Transverse colon (tissue), 4 donors: Measurements from ENCODE around the gene COG4. TPM values are rescaled to one million over a fixed set of nuclear protein-coding genes. Genes with fewer than 3 reads are reported as not detected.

Experiments
- DNase-seq: peaks from one replicate; pipeline ENCODE4 v3.0.0-alpha.2; 2019
- H3K27ac ChIP-seq, 4 donors: fragments of 200-600 bp; sonication (generic); 2 replicates each; pipeline ENCODE4 v1.5.1; 2016 to 2018; ENCODE audit warnings: inconsistent platforms in 4 of 4
- H3K27me3 ChIP-seq: fragments of 200-600 bp; sonication (generic); 2 replicates; pipeline ENCODE4 v1.5.1; 2017; ENCODE audit warnings: inconsistent platforms
- H3K36me3 ChIP-seq, 4 donors: fragments of 200-600 bp; sonication (generic); 2 replicates each; pipeline ENCODE4 v1.5.1; 2017 to 2019; ENCODE audit warnings: inconsistent platforms in 4 of 4
- H3K4me1 ChIP-seq, 4 donors: fragments of 200-600 bp; sonication (generic); 2 replicates each; pipeline ENCODE4 v1.5.1; 2017 to 2020; ENCODE audit warnings: inconsistent platforms in 4 of 4
- H3K4me3 ChIP-seq, 4 donors: fragments of 200-600 bp; sonication (generic); 1 replicate in 1 of 4; 2 replicates in 3 of 4; pipeline versions ENCODE4 v1.5.1 to v1.6.1; 2017 to 2019; ENCODE audit warnings: inconsistent platforms in 4 of 4
- H3K9me3 ChIP-seq, 2 donors: fragments of 200-600 bp; sonication (generic); 2 replicates each; pipeline ENCODE4 v1.5.1; 2017 to 2019; ENCODE audit warnings: inconsistent platforms in 2 of 2
- EP300 ChIP-seq: sonication (generic); formaldehyde crosslinking; IDR thresholded peaks from one replicate; pipeline ENCODE4 v1.6.1; 2017; ENCODE audit warnings: antibody characterized with exemption, low read depth
- POLR2A ChIP-seq: fragments of 450-650 bp; IDR thresholded peaks from one replicate; pipeline ENCODE4 v1.6.1; 2016; ENCODE audit warnings: antibody characterized with exemption, mild to moderate bottlenecking, moderate library complexity
- POLR2AphosphoS5 ChIP-seq, 3 donors: sonication (generic); formaldehyde crosslinking; IDR thresholded peaks; one replicate each; pipeline ENCODE4 v1.6.1; 2016; ENCODE audit warnings: antibody characterized with exemption in 3 of 3
- WGBS, 2 donors: methylation state at CpG; one replicate each; pipeline ENCODE4 v1.1.5; 2018; ENCODE audit warnings: low coverage in 1 of 2; 5-methylcytosine and 5-hydroxymethylcytosine counted together
- in situ Hi-C, 4 donors: fragments of 200-750 bp; cut with MboI; loops; one replicate each; pipeline versions ENCODE4 v1.15.0 to v1.15.1; 2017; ENCODE audit warnings: low sequenced_read_pairs in 3 of 4, low pct_ligation_motif_present in 1 of 4, low pct_unique_long_range_greater_than_20kb in 1 of 4
- intact Hi-C: fragments of 100-400 bp; cut with DNase I; formaldehyde crosslinking; loops from one replicate; pipeline ENCODE4 v1.15.1; 2023; ENCODE audit warnings: low total_unique reads
- total RNA-seq, 4 donors: library from RNA; depleted of rRNA; stranded (reverse); fragments of >200 nt; gene quantifications; one replicate each; pipeline ENCODE4 v1.1.0, GENCODE V29; 2016
- TF ChIP-seq, protein P1 (sequence below), 5 experiments: fragments of 200-600 bp in 3 of 5; fragments of 450-650 bp in 2 of 5; sonication (generic) in 3 of 5; IDR thresholded peaks; 1 replicate in 2 of 5; 2 replicates in 3 of 5; pipeline ENCODE4 v1.5.1; 2016 to 2017; ENCODE audit warnings: antibody characterized with exemption in 5 of 5, inconsistent platforms in 3 of 5, mild to moderate bottlenecking in 2 of 5, moderate library complexity in 1 of 5

The COG4 gene
- total RNA-seq, 4 donors from 2014 or later = 55.4 to 200 (median 64.0) TPM

DNA sequence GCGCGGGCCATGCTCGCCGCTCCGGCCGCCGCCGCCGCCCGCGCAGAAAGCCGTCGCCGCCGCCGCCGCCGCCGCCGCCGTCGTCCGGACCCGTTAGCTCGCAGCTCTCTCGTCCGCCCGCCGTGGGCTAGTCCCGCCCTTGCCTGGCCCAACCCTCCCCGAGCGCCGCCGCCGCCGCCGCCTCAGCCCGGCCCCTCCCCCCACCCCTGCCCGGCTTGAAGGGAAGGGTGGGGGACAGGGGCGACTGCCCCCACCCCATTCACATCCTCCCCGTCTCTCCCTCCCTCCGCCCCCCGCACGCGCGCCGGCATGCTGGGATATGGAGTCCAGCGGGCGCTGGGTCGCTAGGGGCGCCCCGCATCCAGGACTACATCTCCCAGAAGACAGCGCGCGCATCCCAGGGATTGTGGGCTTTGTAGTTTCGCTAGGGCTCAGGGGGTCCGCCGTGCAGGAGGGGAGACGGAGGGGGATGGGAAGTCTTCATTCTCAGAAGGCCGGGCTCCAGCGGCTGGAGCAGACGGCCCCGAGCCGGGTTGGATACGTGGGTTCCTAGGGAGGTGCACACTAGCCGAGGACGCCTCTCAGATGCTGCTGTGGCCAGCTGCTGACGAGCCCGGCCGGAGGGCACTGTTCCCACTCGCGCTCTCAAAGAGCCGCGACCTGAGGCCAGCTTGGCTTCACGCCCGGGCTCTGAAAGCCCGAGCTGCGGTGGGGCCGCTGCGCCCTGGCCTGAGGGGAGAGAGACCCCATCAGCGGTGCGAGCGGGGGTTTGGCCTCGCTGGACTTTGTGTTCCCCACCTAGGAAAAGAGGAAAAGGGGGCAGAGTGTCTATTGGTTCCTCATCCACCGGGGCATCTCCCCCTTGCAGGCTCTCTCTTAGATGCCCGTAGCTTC, 84.1 kb downstream of the COG4 start, which contains the start of gene ST3GAL2:
TSS of gene ST3GAL2 (minus strand) at position 132 of the 894 bp plus-strand sequence. CDS start 40,570 bp downstream, outside the sequence.
- peak; percentile 93 for DNase-seq
- intact Hi-C loops (no loop called here), in situ Hi-C loops (no loop called here)
- 0% methylated on average over 14 to 33 of the region's 86 CpGs for WGBS, 2 donors
- H3K27me3 ChIP-seq = no peaks in the 10 kb centered on the region
- peak within 1 kb of the TSS; percentile 65 to 76 (median 70) for H3K4me3 ChIP-seq
- peak within 1 kb of the TSS; percentile 75 to 87 (median 81) for H3K27ac ChIP-seq
- TF ChIP-seq EP300 = no peak
- TF ChIP-seq POLR2AphosphoS5 (IDR thresholded peaks at IDR 0.05) = peak in 2 of 3 donors; percentile 7 to 14
- no peak for TF ChIP-seq POLR2A
- TF ChIP-seq, protein P1, sequence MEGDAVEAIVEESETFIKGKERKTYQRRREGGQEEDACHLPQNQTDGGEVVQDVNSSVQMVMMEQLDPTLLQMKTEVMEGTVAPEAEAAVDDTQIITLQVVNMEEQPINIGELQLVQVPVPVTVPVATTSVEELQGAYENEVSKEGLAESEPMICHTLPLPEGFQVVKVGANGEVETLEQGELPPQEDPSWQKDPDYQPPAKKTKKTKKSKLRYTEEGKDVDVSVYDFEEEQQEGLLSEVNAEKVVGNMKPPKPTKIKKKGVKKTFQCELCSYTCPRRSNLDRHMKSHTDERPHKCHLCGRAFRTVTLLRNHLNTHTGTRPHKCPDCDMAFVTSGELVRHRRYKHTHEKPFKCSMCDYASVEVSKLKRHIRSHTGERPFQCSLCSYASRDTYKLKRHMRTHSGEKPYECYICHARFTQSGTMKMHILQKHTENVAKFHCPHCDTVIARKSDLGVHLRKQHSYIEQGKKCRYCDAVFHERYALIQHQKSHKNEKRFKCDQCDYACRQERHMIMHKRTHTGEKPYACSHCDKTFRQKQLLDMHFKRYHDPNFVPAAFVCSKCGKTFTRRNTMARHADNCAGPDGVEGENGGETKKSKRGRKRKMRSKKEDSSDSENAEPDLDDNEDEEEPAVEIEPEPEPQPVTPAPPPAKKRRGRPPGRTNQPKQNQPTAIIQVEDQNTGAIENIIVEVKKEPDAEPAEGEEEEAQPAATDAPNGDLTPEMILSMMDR (IDR thresholded peaks at IDR 0.05) = peak in 3 of 5 experiments; percentile 19 to 33 (median 25)
- peaks cover 7 to 55% (median 25%) of the 10 kb centered on the region in 4 donors for H3K4me1 ChIP-seq
- no peaks in the 10 kb centered on the region for H3K36me3 ChIP-seq
- H3K9me3 ChIP-seq = no peaks in the 10 kb centered on the region

DNA sequence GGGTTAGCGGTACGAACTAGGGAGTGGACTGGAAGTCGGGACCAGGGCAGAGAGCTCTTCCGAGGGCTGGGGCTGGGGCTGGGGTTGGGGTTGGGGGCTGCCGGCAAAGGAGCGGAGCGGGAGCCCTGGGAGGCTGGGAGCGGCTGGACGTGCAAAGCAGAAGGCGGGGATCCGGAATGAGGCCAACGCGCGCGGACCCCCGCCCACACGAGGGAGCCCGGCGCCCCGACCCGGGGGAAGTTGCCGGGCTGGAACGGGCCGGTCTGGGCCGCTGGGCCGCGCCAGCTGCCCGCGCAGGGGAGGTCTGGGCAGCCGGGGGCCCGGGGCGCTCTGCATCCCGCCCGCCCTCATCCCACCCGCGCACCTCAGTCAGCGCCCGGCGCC, 84.8 kb downstream of the COG4 start:
- Histone ChIP-seq H3K4me1 (peaks cover 11 to 55% (median 28%) of the 10 kb centered on the region in 4 donors), H3K9me3 (no peaks in the 10 kb centered on the region), H3K27ac (peak overlapping the region; percentile 75 to 87 (median 81)), H3K27me3 (no peaks in the 10 kb centered on the region), H3K4me3 (peak overlapping the region; percentile 65 to 76 (median 70)), H3K36me3 (no peaks in the 10 kb centered on the region)
- DNase-seq = peak; percentile 37
- intact Hi-C loops (no loop called here), in situ Hi-C loops (no loop called here)
- TF ChIP-seq POLR2A (no peak), POLR2AphosphoS5 (IDR thresholded peaks at IDR 0.05) (no peak), EP300 (no peak)
- TF ChIP-seq, protein P1 (IDR thresholded peaks at IDR 0.05) = no peak
- WGBS, 2 donors = 0% methylated on average over 4 to 13 of the region's 39 CpGs

DNA sequence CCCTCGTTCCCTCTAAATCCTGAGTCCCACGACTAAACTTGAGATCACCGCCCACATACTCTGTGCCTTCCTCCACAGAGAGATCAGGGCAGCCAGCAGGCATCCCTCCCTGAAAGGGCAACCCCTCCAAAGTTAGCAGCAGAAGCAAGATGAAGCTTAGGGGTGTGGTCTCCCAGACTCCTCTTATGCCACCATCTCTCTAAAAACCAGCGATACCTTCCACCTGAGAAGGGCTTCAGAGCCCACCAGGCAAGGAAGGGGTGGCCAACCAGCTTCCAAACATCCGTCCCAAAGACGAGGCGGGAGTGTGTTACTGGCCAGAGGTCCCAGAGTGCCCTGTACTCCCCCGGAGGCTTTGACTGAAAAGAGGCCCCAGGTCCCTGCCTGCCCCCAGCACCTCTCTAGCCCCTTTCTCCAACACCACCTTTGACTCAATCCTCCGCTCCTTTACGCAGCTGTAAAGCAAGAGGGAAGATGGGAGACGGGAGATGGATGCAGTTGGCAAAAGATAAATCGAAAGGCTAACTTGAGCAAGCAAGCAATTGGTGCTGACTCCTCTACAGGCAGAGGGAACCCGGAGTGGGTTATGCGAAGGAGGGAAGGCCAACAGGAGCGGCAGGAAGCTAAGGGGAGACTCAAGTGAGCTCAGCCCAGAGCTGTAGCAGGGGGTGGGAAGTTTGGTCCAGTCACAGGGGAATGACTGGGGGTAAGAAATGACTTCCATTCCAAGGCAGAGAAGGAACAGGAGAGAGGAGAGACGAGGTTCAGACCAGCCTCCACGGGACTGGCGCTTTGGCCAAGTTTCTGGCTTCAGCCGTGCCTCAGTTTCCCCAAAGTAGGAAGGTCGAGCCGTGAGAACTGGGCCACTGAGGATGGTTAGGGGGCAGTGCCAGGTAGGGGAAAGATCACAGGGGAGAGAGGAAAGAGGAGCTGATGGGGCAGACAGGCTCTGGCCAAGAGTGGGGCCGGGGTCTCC, 85.5 kb downstream of the COG4 start:
- peak overlapping the region; percentile 65 to 76 (median 70) for H3K4me3 ChIP-seq
- DNase-seq = no peak
- no peaks in the 10 kb centered on the region for H3K36me3 ChIP-seq
- H3K4me1 ChIP-seq = peaks cover 18 to 60% (median 32%) of the 10 kb centered on the region in 4 donors
- WGBS, 2 donors = 16 to 27% methylated on average over 18 to 22 of the region's 22 CpGs
- in situ Hi-C loops (no loop called here), intact Hi-C loops (no loop called here)
- TF ChIP-seq POLR2AphosphoS5 (IDR thresholded peaks at IDR 0.05) (no peak), EP300 (no peak), POLR2A (no peak)
- TF ChIP-seq, protein P1 (IDR thresholded peaks at IDR 0.05) = no peak
- no peaks in the 10 kb centered on the region for H3K9me3 ChIP-seq
- no peaks in the 10 kb centered on the region for H3K27me3 ChIP-seq
- H3K27ac ChIP-seq = peak overlapping the region; percentile 75 to 87 (median 81)
